HepG2 (cell line): ENCODE measurements around the gene CACNG4. TPM values are rescaled to one million over a fixed set of nuclear protein-coding genes. Genes with fewer than 3 reads are reported as not detected.

ENCODE experiments used
- KDM5B ChIP-seq: sonication (generic); formaldehyde crosslinking; IDR thresholded peaks from 2 replicates; pipeline ENCODE4 v1.4.0; 2020; ENCODE audit warnings: missing genetic modification reagents, mild to moderate bottlenecking, borderline replicate concordance
- KDM6A ChIP-seq: IDR thresholded peaks from 2 replicates; pipeline ENCODE4 v1.6.1; 2016; ENCODE audit warnings: low read depth
- KLF6 ChIP-seq: IDR thresholded peaks from 2 replicates; pipeline ENCODE4 v1.8.0; 2016; ENCODE audit warnings: missing biosample characterization, missing genetic modification reagents
- NAIF1 ChIP-seq: sonication (generic); formaldehyde crosslinking; IDR thresholded peaks from 2 replicates; pipeline ENCODE4 v1.5.0; 2020; ENCODE audit warnings: mild to moderate bottlenecking, missing genetic modification reagents, borderline replicate concordance
- TCF7L2 ChIP-seq: IDR thresholded peaks from 2 replicates; pipeline ENCODE4 v1.6.1; 2011; ENCODE audit warnings: mild to moderate bottlenecking, low read depth, low read length, moderate library complexity
- THAP11 ChIP-seq: IDR thresholded peaks from 2 replicates; pipeline ENCODE4 v1.6.1; 2016; ENCODE audit warnings: missing biosample characterization, missing genetic modification reagents
- ZKSCAN8 ChIP-seq: IDR thresholded peaks from 2 replicates; pipeline ENCODE4 v1.6.1; 2016; ENCODE audit warnings: borderline replicate concordance, missing genetic modification reagents, missing compliant biosample characterization
- ZNF570 ChIP-seq: sonication (generic); formaldehyde crosslinking; IDR thresholded peaks from 2 replicates; pipeline ENCODE4 v1.4.0; 2020; ENCODE audit warnings: mild to moderate bottlenecking, missing genetic modification reagents, borderline replicate concordance
- ZNF616 ChIP-seq: sonication (generic); formaldehyde crosslinking; IDR thresholded peaks from 2 replicates; pipeline ENCODE4 v1.5.0; 2020; ENCODE audit warnings: low read depth, mild to moderate bottlenecking, missing genetic modification reagents
- ZSCAN31 ChIP-seq: sonication (generic); formaldehyde crosslinking; IDR thresholded peaks from 2 replicates; pipeline ENCODE4 v1.5.0; 2020; ENCODE audit warnings: low read depth, mild to moderate bottlenecking, missing genetic modification reagents
- polyA plus RNA-seq, 8 experiments: library from polyadenylated mRNA; depleted of rRNA in 3 of 8; stranded (reverse) in 7 of 8; unstranded in 1 of 8; fragments of >200 nt; fragmentation: Illumina TruSeq in 4 of 8; extraction: Trizol in 4 of 8; gene quantifications; 2 replicates each; pipeline versions ENCODE4 v1.2.1 to v1.2.3, GENCODE V29; 2011 to 2016; ENCODE audit warnings: low read depth in 4 of 8, missing spikeins in 1 of 8, mixed read lengths in 1 of 8; ENCODE audit not compliant: insufficient read depth in 1 of 8
- total RNA-seq, 5 experiments: library from RNA; depleted of rRNA; stranded (reverse); fragments of >200 nt; fragmentation: Illumina TruSeq; extraction: Trizol; gene quantifications; 2 replicates each; pipeline ENCODE4 v1.2.3, GENCODE V29; 2016; ENCODE audit warnings: low read depth in 1 of 5
- TF ChIP-seq, protein P1 (sequence below): sonication (generic); formaldehyde crosslinking; IDR thresholded peaks from 2 replicates; pipeline ENCODE4 v1.9.0; 2021; ENCODE audit warnings: mild to moderate bottlenecking, missing genetic modification reagents
- TF ChIP-seq, protein P2 (sequence below): IDR thresholded peaks from 2 replicates; pipeline ENCODE4 v1.6.1; 2016; ENCODE audit warnings: control low read depth
- TF ChIP-seq, protein P3 (sequence below): fragments of 450-650 bp; IDR thresholded peaks from 2 replicates; pipeline ENCODE4 v1.6.1; 2017
- TF ChIP-seq, protein P4 (sequence below): sonication (generic); formaldehyde crosslinking; IDR thresholded peaks from 2 replicates; pipeline ENCODE4 v1.9.0; 2021; ENCODE audit warnings: missing genetic modification reagents, borderline replicate concordance
- TF ChIP-seq, protein P5 (sequence below): sonication (generic); formaldehyde crosslinking; IDR thresholded peaks from 2 replicates; pipeline ENCODE4 v1.5.0; 2020; ENCODE audit warnings: mild to moderate bottlenecking, missing genetic modification reagents

The CACNG4 gene
- total and polyA plus RNA-seq, 2 of the 13 experiments (the other 11 are each of a cell fraction or from before 2014, with no cell fraction given), result 0.09 TPM

DNA sequence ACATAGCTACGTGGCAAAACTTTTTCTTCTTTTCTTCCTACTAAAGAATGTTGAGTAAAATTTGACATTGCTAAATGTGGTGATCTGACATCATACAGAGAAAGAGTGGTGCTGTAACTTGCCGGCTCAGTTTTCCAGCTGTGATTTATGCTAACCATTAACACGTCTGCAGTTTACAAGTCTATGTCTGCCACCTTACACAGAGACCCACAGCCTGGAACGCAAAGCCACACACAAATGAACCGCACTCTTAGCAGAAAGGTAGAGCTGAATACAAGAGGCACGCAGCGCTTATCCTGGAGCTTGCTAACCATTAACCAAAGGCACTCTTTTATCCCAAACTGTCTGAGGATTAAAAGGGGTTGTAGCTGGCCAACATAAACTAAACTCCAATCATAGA, 111.8 kb downstream of the CACNG4 start (continued):
- TF ChIP-seq, protein P1, sequence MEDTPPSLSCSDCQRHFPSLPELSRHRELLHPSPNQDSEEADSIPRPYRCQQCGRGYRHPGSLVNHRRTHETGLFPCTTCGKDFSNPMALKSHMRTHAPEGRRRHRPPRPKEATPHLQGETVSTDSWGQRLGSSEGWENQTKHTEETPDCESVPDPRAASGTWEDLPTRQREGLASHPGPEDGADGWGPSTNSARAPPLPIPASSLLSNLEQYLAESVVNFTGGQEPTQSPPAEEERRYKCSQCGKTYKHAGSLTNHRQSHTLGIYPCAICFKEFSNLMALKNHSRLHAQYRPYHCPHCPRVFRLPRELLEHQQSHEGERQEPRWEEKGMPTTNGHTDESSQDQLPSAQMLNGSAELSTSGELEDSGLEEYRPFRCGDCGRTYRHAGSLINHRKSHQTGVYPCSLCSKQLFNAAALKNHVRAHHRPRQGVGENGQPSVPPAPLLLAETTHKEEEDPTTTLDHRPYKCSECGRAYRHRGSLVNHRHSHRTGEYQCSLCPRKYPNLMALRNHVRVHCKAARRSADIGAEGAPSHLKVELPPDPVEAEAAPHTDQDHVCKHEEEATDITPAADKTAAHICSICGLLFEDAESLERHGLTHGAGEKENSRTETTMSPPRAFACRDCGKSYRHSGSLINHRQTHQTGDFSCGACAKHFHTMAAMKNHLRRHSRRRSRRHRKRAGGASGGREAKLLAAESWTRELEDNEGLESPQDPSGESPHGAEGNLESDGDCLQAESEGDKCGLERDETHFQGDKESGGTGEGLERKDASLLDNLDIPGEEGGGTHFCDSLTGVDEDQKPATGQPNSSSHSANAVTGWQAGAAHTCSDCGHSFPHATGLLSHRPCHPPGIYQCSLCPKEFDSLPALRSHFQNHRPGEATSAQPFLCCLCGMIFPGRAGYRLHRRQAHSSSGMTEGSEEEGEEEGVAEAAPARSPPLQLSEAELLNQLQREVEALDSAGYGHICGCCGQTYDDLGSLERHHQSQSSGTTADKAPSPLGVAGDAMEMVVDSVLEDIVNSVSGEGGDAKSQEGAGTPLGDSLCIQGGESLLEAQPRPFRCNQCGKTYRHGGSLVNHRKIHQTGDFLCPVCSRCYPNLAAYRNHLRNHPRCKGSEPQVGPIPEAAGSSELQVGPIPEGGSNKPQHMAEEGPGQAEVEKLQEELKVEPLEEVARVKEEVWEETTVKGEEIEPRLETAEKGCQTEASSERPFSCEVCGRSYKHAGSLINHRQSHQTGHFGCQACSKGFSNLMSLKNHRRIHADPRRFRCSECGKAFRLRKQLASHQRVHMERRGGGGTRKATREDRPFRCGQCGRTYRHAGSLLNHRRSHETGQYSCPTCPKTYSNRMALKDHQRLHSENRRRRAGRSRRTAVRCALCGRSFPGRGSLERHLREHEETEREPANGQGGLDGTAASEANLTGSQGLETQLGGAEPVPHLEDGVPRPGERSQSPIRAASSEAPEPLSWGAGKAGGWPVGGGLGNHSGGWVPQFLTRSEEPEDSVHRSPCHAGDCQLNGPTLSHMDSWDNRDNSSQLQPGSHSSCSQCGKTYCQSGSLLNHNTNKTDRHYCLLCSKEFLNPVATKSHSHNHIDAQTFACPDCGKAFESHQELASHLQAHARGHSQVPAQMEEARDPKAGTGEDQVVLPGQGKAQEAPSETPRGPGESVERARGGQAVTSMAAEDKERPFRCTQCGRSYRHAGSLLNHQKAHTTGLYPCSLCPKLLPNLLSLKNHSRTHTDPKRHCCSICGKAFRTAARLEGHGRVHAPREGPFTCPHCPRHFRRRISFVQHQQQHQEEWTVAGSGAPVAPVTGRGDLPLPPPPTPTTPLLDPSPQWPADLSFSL, result peak; percentile 85
- TF ChIP-seq KDM5B (CRISPR knock-in tag) (no peak), ZNF570 (CRISPR knock-in tag) (no peak), TCF7L2 (no peak), NAIF1 (no peak), ZKSCAN8 (CRISPR knock-in tag) (no peak; the same call in 1 of the 2 replicates), KDM6A (CRISPR knock-in tag) (no peak), ZNF616 (no peak), THAP11 (no peak), KLF6 (CRISPR knock-in tag) (no peak), ZSCAN31 (no peak)
- TF ChIP-seq, protein P2, sequence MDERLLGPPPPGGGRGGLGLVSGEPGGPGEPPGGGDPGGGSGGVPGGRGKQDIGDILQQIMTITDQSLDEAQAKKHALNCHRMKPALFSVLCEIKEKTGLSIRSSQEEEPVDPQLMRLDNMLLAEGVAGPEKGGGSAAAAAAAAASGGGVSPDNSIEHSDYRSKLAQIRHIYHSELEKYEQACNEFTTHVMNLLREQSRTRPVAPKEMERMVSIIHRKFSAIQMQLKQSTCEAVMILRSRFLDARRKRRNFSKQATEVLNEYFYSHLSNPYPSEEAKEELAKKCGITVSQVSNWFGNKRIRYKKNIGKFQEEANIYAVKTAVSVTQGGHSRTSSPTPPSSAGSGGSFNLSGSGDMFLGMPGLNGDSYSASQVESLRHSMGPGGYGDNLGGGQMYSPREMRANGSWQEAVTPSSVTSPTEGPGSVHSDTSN (CRISPR knock-in tag), result no peak
- TF ChIP-seq, protein P3, sequence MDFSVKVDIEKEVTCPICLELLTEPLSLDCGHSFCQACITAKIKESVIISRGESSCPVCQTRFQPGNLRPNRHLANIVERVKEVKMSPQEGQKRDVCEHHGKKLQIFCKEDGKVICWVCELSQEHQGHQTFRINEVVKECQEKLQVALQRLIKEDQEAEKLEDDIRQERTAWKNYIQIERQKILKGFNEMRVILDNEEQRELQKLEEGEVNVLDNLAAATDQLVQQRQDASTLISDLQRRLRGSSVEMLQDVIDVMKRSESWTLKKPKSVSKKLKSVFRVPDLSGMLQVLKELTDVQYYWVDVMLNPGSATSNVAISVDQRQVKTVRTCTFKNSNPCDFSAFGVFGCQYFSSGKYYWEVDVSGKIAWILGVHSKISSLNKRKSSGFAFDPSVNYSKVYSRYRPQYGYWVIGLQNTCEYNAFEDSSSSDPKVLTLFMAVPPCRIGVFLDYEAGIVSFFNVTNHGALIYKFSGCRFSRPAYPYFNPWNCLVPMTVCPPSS, result no peak
- TF ChIP-seq, protein P4, sequence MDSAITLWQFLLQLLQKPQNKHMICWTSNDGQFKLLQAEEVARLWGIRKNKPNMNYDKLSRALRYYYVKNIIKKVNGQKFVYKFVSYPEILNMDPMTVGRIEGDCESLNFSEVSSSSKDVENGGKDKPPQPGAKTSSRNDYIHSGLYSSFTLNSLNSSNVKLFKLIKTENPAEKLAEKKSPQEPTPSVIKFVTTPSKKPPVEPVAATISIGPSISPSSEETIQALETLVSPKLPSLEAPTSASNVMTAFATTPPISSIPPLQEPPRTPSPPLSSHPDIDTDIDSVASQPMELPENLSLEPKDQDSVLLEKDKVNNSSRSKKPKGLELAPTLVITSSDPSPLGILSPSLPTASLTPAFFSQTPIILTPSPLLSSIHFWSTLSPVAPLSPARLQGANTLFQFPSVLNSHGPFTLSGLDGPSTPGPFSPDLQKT (CRISPR knock-in tag), result no peak
- TF ChIP-seq, protein P5, sequence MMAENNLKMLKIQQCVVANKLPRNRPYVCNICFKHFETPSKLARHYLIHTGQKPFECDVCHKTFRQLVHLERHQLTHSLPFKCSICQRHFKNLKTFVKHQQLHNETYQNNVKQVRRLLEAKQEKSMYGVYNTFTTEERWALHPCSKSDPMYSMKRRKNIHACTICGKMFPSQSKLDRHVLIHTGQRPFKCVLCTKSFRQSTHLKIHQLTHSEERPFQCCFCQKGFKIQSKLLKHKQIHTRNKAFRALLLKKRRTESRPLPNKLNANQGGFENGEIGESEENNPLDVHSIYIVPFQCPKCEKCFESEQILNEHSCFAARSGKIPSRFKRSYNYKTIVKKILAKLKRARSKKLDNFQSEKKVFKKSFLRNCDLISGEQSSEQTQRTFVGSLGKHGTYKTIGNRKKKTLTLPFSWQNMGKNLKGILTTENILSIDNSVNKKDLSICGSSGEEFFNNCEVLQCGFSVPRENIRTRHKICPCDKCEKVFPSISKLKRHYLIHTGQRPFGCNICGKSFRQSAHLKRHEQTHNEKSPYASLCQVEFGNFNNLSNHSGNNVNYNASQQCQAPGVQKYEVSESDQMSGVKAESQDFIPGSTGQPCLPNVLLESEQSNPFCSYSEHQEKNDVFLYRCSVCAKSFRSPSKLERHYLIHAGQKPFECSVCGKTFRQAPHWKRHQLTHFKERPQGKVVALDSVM (CRISPR knock-in tag), result no peak
